GM11168 (cell line): ENCODE data around the gene SKA1.
"Not testable (repeated sequence)": the region's sequence is repeated elsewhere in the genome, so short reads cannot be mapped to it uniquely, and the experiment has no call there.

Experiments
- in situ Hi-C: fragments of 300-500 bp; cut with MboI; formaldehyde crosslinking; loops from one replicate; pipeline ENCODE4 v1.12.0; 2022; ENCODE audit warnings: low sequenced_read_pairs; ENCODE audit not compliant: unreplicated experiment

The SKA1 gene

GRCh38 chr18:50388988-50389387 is 14.1 kb downstream of the SKA1 start:
- in situ Hi-C loops: no loop called here

- in situ Hi-C loops: no loop called here
Measured at GRCh38 chr18:50393802-50394201, 19.0 kb downstream of the SKA1 start.

- in situ Hi-C loops: no loop called here
Measured at GRCh38 chr18:50395093-50395492, 20.2 kb downstream of the SKA1 start.

- in situ Hi-C loops: no loop called here
Measured at GRCh38 chr18:50396005-50396660, 21.3 kb downstream of the SKA1 start.

- in situ Hi-C loops: no loop called here
Measured at GRCh38 chr18:50397023-50397422, 22.2 kb downstream of the SKA1 start.

- in situ Hi-C loops: no loop called here
Measured at GRCh38 chr18:50398099-50398498, 23.3 kb downstream of the SKA1 start.

GRCh38 chr18:50398947-50399346 is 24.1 kb downstream of the SKA1 start:
- in situ Hi-C loops: no loop called here

GRCh38 chr18:50399582-50399981 is 24.7 kb downstream of the SKA1 start:
- in situ Hi-C loops: no loop called here

- in situ Hi-C loops: not testable (repeated sequence)
Measured at GRCh38 chr18:50400438-50400837, 25.6 kb downstream of the SKA1 start.

GRCh38 chr18:50401295-50401694 is 26.4 kb downstream of the SKA1 start:
- in situ Hi-C loops: no loop called here

- in situ Hi-C loops: no loop called here
Measured at GRCh38 chr18:50401888-50402287, 27.0 kb downstream of the SKA1 start.

GRCh38 chr18:50404752-50405581 is 30.1 kb downstream of the SKA1 start:
- in situ Hi-C loops: not testable (repeated sequence)

- in situ Hi-C loops: no loop called here
Measured at GRCh38 chr18:50405582-50406271, 30.9 kb downstream of the SKA1 start.

GRCh38 chr18:50409236-50409635 is 34.4 kb downstream of the SKA1 start:
- in situ Hi-C loops: no loop called here

- in situ Hi-C loops: no loop called here
Measured at GRCh38 chr18:50410008-50410407, 35.2 kb downstream of the SKA1 start.

- in situ Hi-C loops: no loop called here
Measured at GRCh38 chr18:50410894-50411293, 36.0 kb downstream of the SKA1 start.

GRCh38 chr18:50416832-50417231 is 42.0 kb downstream of the SKA1 start:
- in situ Hi-C loops: not testable (repeated sequence)

GRCh38 chr18:50417705-50418104 is 42.9 kb downstream of the SKA1 start:
- in situ Hi-C loops: not testable (repeated sequence)

GRCh38 chr18:50418650-50419049 is 43.8 kb downstream of the SKA1 start:
- in situ Hi-C loops: no loop called here

GRCh38 chr18:50422286-50422898 is 47.5 kb downstream of the SKA1 start:
- in situ Hi-C loops: no loop called here
